ENCODE results near the gene NPAS3.

The NPAS3 gene

DNA sequence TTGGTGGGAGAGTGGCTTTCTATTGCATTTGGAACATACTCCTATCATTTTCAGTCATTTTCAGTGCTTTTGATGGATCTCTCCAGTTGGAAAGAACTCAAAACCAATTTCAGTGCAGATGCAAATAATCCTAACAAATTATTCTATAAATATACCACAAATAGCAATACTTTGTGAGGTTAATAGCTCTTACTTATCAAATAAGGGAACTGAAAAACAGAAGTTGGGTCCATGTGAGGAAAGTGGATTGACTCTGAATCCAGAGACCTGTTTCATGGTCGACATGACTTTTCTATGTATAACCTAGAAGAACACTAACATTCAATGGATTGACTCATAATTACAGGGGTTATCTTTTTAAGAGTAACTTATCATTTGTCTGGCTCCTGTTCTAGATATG, 763.6 kb downstream of the NPAS3 start:
- H3K36me3 ChIP-seq = no peaks in the 10 kb centered on the region
- H4K20me1 ChIP-seq = no peaks in the 10 kb centered on the region
- TF ChIP-seq Cebpa-rat (IDR thresholded peaks at IDR 0.05) = no peak
- peak overlapping the region in 1 of 11 experiments; percentile 10; a peak in 2 of 22 replicates for H3K4me2 ChIP-seq
- H3K27ac ChIP-seq = no peak overlapping the region
- H3K9ac ChIP-seq = no peak overlapping the region
- H3K4me3 ChIP-seq = no peak overlapping the region
- no peaks in the 10 kb centered on the region for H3K9me3 ChIP-seq (replicated peaks in 1 of 11)
- H3K27me3 ChIP-seq = no peaks in the 10 kb centered on the region
- no peaks in the 10 kb centered on the region for H3K4me1 ChIP-seq

GRCh38 chr14:33704481-33704880, 765.8 kb downstream of the NPAS3 start:
- Histone ChIP-seq H3K9me3 (replicated peaks in 1 of 11) (no peaks in the 10 kb centered on the region), H3K4me2 (no peak overlapping the region), H3K4me1 (no peaks in the 10 kb centered on the region), H3K27ac (no peak overlapping the region), H3K27me3 (no peaks in the 10 kb centered on the region), H3K36me3 (no peaks in the 10 kb centered on the region), H3K9ac (no peak overlapping the region), H4K20me1 (no peaks in the 10 kb centered on the region), H3K4me3 (no peak overlapping the region)
- TF ChIP-seq Cebpa-rat (IDR thresholded peaks at IDR 0.05) = no peak

- Histone ChIP-seq H3K9me3 (replicated peaks in 1 of 11) (no peaks in the 10 kb centered on the region), H3K4me2 (no peak overlapping the region), H3K4me3 (no peak overlapping the region), H3K9ac (no peak overlapping the region), H3K36me3 (no peaks in the 10 kb centered on the region), H3K4me1 (no peaks in the 10 kb centered on the region), H4K20me1 (no peaks in the 10 kb centered on the region), H3K27ac (no peak overlapping the region), H3K27me3 (no peaks in the 10 kb centered on the region)
- no peak for TF ChIP-seq Cebpa-rat (IDR thresholded peaks at IDR 0.05)
Observed at GRCh38 chr14:33705490-33705889, 766.8 kb downstream of the NPAS3 start.

DNA sequence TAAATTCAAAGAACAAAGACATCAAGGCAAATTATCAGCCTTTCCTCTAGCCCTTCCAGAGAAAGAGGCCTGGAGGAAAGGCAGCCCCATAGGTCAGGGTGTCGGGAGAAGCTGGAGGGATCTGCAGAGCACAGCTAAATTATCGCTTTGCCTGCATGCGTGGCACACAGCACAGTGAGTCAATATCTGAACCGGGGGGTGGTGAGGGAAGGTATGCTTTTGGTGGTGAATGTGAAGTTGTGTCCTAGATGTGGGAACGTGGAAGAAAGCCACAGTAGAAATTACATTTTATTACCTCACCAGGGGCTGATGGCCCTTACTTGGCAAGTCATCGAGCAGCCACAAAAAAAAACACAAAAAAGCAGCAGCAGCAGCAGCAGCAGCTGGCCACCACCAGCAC, 769.0 kb downstream of the NPAS3 start:
- Histone ChIP-seq H3K9me3 (replicated peaks in 1 of 11) (no peaks in the 10 kb centered on the region), H3K27ac (no peak overlapping the region), H3K9ac (no peak overlapping the region), H3K4me1 (no peaks in the 10 kb centered on the region), H3K4me3 (no peak overlapping the region), H3K36me3 (no peaks in the 10 kb centered on the region), H3K4me2 (no peak overlapping the region), H4K20me1 (no peaks in the 10 kb centered on the region), H3K27me3 (no peaks in the 10 kb centered on the region)
- TF ChIP-seq Cebpa-rat (IDR thresholded peaks at IDR 0.05) = no peak

DNA sequence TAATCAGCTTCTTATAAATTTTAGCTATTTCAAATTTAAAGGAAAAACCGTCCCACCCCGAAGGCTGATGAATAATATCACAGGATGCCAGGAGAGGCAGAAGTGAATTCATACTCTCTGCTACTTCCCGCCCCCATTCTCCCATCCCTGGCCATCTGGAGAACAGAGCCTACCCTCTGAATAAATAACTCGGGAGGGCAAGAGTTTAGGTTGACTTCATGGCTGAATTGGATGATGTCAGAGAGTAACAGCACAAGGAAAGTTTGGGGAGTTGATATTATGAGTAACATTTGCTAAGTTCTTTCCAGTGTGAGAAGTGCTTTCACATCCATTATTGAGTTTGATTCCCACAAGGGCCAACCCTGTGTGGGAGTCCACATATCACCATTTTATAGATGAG, 770.6 kb downstream of the NPAS3 start:
- Histone ChIP-seq H3K9me3 (replicated peaks in 1 of 11) (no peaks in the 10 kb centered on the region), H3K36me3 (no peaks in the 10 kb centered on the region), H3K9ac (no peak overlapping the region), H3K4me2 (no peak overlapping the region), H3K4me1 (no peaks in the 10 kb centered on the region), H3K4me3 (no peak overlapping the region), H3K27ac (no peak overlapping the region), H3K27me3 (no peaks in the 10 kb centered on the region), H4K20me1 (no peaks in the 10 kb centered on the region)
- no peak for TF ChIP-seq Cebpa-rat (IDR thresholded peaks at IDR 0.05)

DNA sequence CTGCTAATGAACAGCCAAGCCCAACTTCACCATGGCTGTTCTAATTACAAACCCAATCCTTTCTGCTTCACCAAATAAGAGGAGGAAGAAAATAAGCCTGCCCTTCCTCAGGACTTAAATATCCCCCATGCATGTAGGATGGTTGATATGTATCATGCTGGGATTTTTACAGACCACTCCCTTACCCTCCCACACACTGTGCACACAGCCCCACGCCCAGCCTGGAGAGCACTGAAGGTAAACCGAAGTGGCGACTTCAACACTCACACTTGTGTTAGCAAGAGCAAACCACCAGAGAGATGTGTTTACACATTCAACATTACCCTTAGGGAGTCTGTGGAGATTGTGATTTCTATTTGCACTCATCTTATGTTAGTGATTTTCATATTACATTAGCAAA, 771.0 kb downstream of the NPAS3 start:
- H3K4me2 ChIP-seq = no peak overlapping the region
- no peaks in the 10 kb centered on the region for H4K20me1 ChIP-seq

GRCh38 chr14:33710273-33710672, 771.6 kb downstream of the NPAS3 start:
- H3K9ac ChIP-seq = no peak overlapping the region
- TF ChIP-seq Cebpa-rat (IDR thresholded peaks at IDR 0.05) = no peak
- H3K27ac ChIP-seq = no peak overlapping the region
- H3K36me3 ChIP-seq = no peaks in the 10 kb centered on the region
- H3K9me3 ChIP-seq (replicated peaks in 1 of 11) = no peaks in the 10 kb centered on the region
- H3K4me2 ChIP-seq = no peak overlapping the region
- H4K20me1 ChIP-seq = no peaks in the 10 kb centered on the region
- H3K4me3 ChIP-seq = no peak overlapping the region
- H3K27me3 ChIP-seq = no peaks in the 10 kb centered on the region
- H3K4me1 ChIP-seq = no peaks in the 10 kb centered on the region

More for the DNA sequence above, 771.0 kb downstream of the NPAS3 start:
- Histone ChIP-seq H3K27me3 (no peaks in the 10 kb centered on the region), H3K4me3 (no peak overlapping the region), H3K9me3 (replicated peaks in 1 of 11) (no peaks in the 10 kb centered on the region), H3K4me1 (no peaks in the 10 kb centered on the region), H3K36me3 (no peaks in the 10 kb centered on the region), H3K27ac (no peak overlapping the region), H3K9ac (no peak overlapping the region)
- no peak for TF ChIP-seq Cebpa-rat (IDR thresholded peaks at IDR 0.05)

GRCh38 chr14:33711194-33711593, 772.5 kb downstream of the NPAS3 start:
- no peak overlapping the region for H3K27ac ChIP-seq
- no peaks in the 10 kb centered on the region for H3K4me1 ChIP-seq
- no peaks in the 10 kb centered on the region for H4K20me1 ChIP-seq
- H3K9me3 ChIP-seq (replicated peaks in 1 of 11) = no peaks in the 10 kb centered on the region
- no peak overlapping the region for H3K4me2 ChIP-seq
- no peak overlapping the region for H3K4me3 ChIP-seq
- no peak overlapping the region for H3K9ac ChIP-seq
- H3K36me3 ChIP-seq = no peaks in the 10 kb centered on the region
- no peaks in the 10 kb centered on the region for H3K27me3 ChIP-seq
- TF ChIP-seq Cebpa-rat (IDR thresholded peaks at IDR 0.05) = no peak

DNA sequence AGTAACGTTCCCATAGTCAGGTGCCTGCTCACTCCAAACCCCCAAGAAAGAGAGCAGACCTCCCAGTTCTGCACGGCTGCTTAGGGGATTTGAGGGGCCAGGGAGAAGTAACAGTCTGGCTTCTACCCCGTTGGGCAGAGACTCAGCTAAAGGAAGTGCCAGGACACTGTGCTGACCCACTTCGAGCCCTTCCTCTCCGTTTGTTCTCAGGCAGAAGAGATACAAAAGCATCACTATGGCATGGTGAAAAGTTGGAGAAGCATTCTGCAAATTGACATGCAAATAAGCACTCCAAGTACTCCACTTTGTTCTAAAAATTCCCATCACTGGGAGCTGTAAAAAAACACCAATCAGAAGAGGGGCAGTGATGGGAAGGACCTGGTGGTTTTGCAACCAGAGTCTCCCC, 773.1 kb downstream of the NPAS3 start:
- H3K36me3 ChIP-seq = no peaks in the 10 kb centered on the region
- no peak overlapping the region for H3K9ac ChIP-seq
- H3K27ac ChIP-seq = no peak overlapping the region
- no peak overlapping the region for H3K4me3 ChIP-seq
- no peaks in the 10 kb centered on the region for H3K4me1 ChIP-seq
- no peaks in the 10 kb centered on the region for H3K27me3 ChIP-seq
- no peaks in the 10 kb centered on the region for H3K9me3 ChIP-seq (replicated peaks in 1 of 11)
- TF ChIP-seq Cebpa-rat (IDR thresholded peaks at IDR 0.05) = no peak
- H3K4me2 ChIP-seq = no peak overlapping the region
- no peaks in the 10 kb centered on the region for H4K20me1 ChIP-seq

DNA sequence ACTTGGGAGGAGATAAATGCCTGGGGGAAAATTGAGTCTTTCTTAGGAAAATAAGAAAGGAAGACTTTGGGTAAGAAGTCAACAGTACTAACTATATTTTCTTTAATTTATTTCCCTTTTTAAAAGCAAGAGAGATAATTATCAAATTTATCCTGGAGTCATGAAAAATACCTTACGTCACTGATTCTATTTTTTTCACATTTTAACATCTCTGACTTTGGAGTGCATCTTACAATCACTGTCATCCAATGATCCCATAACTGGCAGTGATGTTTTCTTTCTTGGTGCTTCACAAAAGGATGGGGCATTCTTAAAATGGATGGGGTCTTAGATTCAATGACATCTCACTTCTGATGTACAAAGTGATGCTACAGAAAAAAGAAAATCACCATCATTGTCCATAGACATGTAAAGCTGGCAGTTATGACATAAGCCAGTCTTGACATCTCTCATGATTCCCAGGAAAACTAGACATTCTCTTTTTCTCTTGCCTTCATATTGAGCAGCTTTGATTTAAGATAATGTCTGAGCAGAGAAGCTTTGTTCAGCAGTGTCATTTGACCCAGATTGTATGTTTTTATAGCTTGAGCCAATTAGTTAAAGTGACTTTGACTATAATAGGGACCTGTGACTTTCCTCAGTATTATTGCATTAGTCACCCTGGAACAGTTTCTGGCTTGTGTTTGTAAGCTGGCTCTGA, 776.0 kb downstream of the NPAS3 start:
- Histone ChIP-seq H3K36me3 (no peaks in the 10 kb centered on the region), H3K4me2 (no peak overlapping the region), H4K20me1 (no peaks in the 10 kb centered on the region), H3K27ac (no peak overlapping the region), H3K9ac (no peak overlapping the region), H3K4me3 (no peak overlapping the region), H3K4me1 (peaks cover 0 to 5% (median 0%) of the 10 kb centered on the region in 10 experiments; a peak in 1 of 20 replicates), H3K27me3 (no peaks in the 10 kb centered on the region), H3K9me3 (replicated peaks in 1 of 11) (no peaks in the 10 kb centered on the region)
- no peak for TF ChIP-seq Cebpa-rat (IDR thresholded peaks at IDR 0.05)

Data from BLaER1 treated with 17β-estradiol and CSF1 and Interleukin-3, amounts not matched to agents 10 nM and 100 nM (cell line).